Transverse colon (tissue), 4 donors: Measurements from ENCODE around the gene TCTA. TPM values are rescaled to one million over a fixed set of nuclear protein-coding genes. Genes with fewer than 3 reads are reported as not detected.

Source experiments
- DNase-seq: peaks from one replicate; pipeline ENCODE4 v3.0.0-alpha.2; 2019
- H3K27ac ChIP-seq, 4 donors: fragments of 200-600 bp; sonication (generic); 2 replicates each; pipeline ENCODE4 v1.5.1; 2016 to 2018; ENCODE audit warnings: inconsistent platforms in 4 of 4
- H3K27me3 ChIP-seq: fragments of 200-600 bp; sonication (generic); 2 replicates; pipeline ENCODE4 v1.5.1; 2017; ENCODE audit warnings: inconsistent platforms
- H3K36me3 ChIP-seq, 4 donors: fragments of 200-600 bp; sonication (generic); 2 replicates each; pipeline ENCODE4 v1.5.1; 2017 to 2019; ENCODE audit warnings: inconsistent platforms in 4 of 4
- H3K4me1 ChIP-seq, 4 donors: fragments of 200-600 bp; sonication (generic); 2 replicates each; pipeline ENCODE4 v1.5.1; 2017 to 2020; ENCODE audit warnings: inconsistent platforms in 4 of 4
- H3K4me3 ChIP-seq, 4 donors: fragments of 200-600 bp; sonication (generic); 1 replicate in 1 of 4; 2 replicates in 3 of 4; pipeline versions ENCODE4 v1.5.1 to v1.6.1; 2017 to 2019; ENCODE audit warnings: inconsistent platforms in 4 of 4
- H3K9me3 ChIP-seq, 2 donors: fragments of 200-600 bp; sonication (generic); 2 replicates each; pipeline ENCODE4 v1.5.1; 2017 to 2019; ENCODE audit warnings: inconsistent platforms in 2 of 2
- EP300 ChIP-seq: sonication (generic); formaldehyde crosslinking; IDR thresholded peaks from one replicate; pipeline ENCODE4 v1.6.1; 2017; ENCODE audit warnings: antibody characterized with exemption, low read depth
- POLR2A ChIP-seq: fragments of 450-650 bp; IDR thresholded peaks from one replicate; pipeline ENCODE4 v1.6.1; 2016; ENCODE audit warnings: antibody characterized with exemption, mild to moderate bottlenecking, moderate library complexity
- POLR2AphosphoS5 ChIP-seq, 3 donors: sonication (generic); formaldehyde crosslinking; IDR thresholded peaks; one replicate each; pipeline ENCODE4 v1.6.1; 2016; ENCODE audit warnings: antibody characterized with exemption in 3 of 3
- WGBS, 2 donors: methylation state at CpG; one replicate each; pipeline ENCODE4 v1.1.5; 2018; ENCODE audit warnings: low coverage in 1 of 2; 5-methylcytosine and 5-hydroxymethylcytosine counted together
- in situ Hi-C, 4 donors: fragments of 200-750 bp; cut with MboI; loops; one replicate each; pipeline versions ENCODE4 v1.15.0 to v1.15.1; 2017; ENCODE audit warnings: low sequenced_read_pairs in 3 of 4, low pct_ligation_motif_present in 1 of 4, low pct_unique_long_range_greater_than_20kb in 1 of 4
- intact Hi-C: fragments of 100-400 bp; cut with DNase I; formaldehyde crosslinking; loops from one replicate; pipeline ENCODE4 v1.15.1; 2023; ENCODE audit warnings: low total_unique reads
- total RNA-seq, 4 donors: library from RNA; depleted of rRNA; stranded (reverse); fragments of >200 nt; gene quantifications; one replicate each; pipeline ENCODE4 v1.1.0, GENCODE V29; 2016
- TF ChIP-seq, protein P1 (sequence below), 5 experiments: fragments of 200-600 bp in 3 of 5; fragments of 450-650 bp in 2 of 5; sonication (generic) in 3 of 5; IDR thresholded peaks; 1 replicate in 2 of 5; 2 replicates in 3 of 5; pipeline ENCODE4 v1.5.1; 2016 to 2017; ENCODE audit warnings: antibody characterized with exemption in 5 of 5, inconsistent platforms in 3 of 5, mild to moderate bottlenecking in 2 of 5, moderate library complexity in 1 of 5

TCTA gene
- total RNA-seq, 4 donors from 2014 or later, result 7.8 to 59.8 (median 38.6) TPM

GRCh38 chr3:49406571-49407565 lies 5.4 kb upstream of the TCTA start:
- intact Hi-C loops, result no loop called here
- 49 to 58% methylated on average over 9 to 17 of the region's 17 CpGs for WGBS, 2 donors
- peak overlapping the region; percentile 48 to 66 (median 62) for H3K27ac ChIP-seq

DNA sequence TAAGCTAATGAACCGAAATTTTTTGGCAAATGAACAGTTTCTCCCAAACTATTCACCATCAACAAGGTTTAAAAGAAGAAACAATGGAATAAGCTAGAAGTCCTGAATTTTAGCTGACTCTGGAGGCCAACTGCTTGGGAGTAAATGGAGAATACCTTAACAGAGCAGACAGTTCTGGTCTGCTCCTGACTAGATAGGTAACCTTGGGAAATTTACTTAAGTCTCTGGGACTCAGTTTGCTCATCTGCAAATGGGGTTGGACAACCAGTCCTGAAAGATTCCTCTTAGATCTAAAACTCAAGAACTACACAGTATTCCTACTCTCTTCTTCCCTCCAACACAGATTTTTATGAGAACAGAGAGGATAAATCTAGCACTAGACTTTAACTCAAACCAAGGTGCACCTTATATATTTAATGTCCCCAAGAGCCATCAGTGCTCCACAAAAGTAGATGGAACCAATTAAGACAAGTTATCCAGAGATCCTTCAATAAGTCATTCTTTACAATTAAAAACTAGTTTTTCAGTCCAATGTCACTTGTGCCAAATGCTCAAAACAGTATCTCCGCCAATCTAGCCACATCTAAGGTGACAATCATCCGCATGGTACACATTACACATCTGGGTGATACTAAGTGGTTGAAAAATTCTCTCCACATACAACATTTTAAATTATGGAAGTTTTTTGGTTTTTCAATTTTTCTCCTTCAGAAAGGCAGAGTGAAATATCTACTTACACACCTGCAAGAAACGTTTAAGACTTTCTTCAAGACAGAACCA lies 2.0 kb upstream of the TCTA start:
- no peaks in the 10 kb centered on the region for H3K36me3 ChIP-seq
- H3K9me3 ChIP-seq, result no peaks in the 10 kb centered on the region
- intact Hi-C loops (loop anchor here (2.0 kb wide), 1 partner anchor 69 kb away; the partner anchor contains the start of gene USP4), in situ Hi-C loops (no loop called here)
- 22 to 26% methylated on average over 4 of the region's 4 CpGs for WGBS, 2 donors
- peak overlapping the region; percentile 75 to 92 (median 83) for H3K4me3 ChIP-seq
- TF ChIP-seq POLR2AphosphoS5 (IDR thresholded peaks at IDR 0.05), result no peak
- TF ChIP-seq, protein P1, sequence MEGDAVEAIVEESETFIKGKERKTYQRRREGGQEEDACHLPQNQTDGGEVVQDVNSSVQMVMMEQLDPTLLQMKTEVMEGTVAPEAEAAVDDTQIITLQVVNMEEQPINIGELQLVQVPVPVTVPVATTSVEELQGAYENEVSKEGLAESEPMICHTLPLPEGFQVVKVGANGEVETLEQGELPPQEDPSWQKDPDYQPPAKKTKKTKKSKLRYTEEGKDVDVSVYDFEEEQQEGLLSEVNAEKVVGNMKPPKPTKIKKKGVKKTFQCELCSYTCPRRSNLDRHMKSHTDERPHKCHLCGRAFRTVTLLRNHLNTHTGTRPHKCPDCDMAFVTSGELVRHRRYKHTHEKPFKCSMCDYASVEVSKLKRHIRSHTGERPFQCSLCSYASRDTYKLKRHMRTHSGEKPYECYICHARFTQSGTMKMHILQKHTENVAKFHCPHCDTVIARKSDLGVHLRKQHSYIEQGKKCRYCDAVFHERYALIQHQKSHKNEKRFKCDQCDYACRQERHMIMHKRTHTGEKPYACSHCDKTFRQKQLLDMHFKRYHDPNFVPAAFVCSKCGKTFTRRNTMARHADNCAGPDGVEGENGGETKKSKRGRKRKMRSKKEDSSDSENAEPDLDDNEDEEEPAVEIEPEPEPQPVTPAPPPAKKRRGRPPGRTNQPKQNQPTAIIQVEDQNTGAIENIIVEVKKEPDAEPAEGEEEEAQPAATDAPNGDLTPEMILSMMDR (IDR thresholded peaks at IDR 0.05), result no peak
- no peaks in the 10 kb centered on the region for H3K27me3 ChIP-seq
- H3K4me1 ChIP-seq, result peaks cover 33 to 78% (median 52%) of the 10 kb centered on the region in 4 donors
- no peak for DNase-seq
- H3K27ac ChIP-seq, result peak overlapping the region; percentile 98 to 99 (median 98)

More at GRCh38 chr3:49406571-49407565, 5.4 kb upstream of the TCTA start:
- TF ChIP-seq EP300 (no peak), POLR2AphosphoS5 (IDR thresholded peaks at IDR 0.05) (no peak), POLR2A (no peak)
- TF ChIP-seq, protein P1 (IDR thresholded peaks at IDR 0.05), result no peak
- no peak for DNase-seq
- Histone ChIP-seq H3K36me3 (peaks cover 0 to 6% (median 0%) of the 10 kb centered on the region in 4 donors), H3K9me3 (no peaks in the 10 kb centered on the region), H3K4me3 (no peak overlapping the region), H3K27me3 (no peaks in the 10 kb centered on the region), H3K4me1 (peaks cover 29 to 84% (median 45%) of the 10 kb centered on the region in 4 donors)
- in situ Hi-C loops, result no loop called here

GRCh38 chr3:49410846-49411534 lies 1.2 kb upstream of the TCTA start:
- in situ Hi-C loops, result no loop called here
- peak overlapping the region; percentile 75 to 92 (median 83) for H3K4me3 ChIP-seq
- 0% methylated on average over 15 to 33 of the region's 33 CpGs for WGBS, 2 donors
- H3K9me3 ChIP-seq, result no peaks in the 10 kb centered on the region
- peaks cover 33 to 77% (median 46%) of the 10 kb centered on the region in 4 donors for H3K4me1 ChIP-seq
- intact Hi-C loops, result loop anchor here (2.0 kb wide), 1 partner anchor 70 kb away; the partner anchor contains the start of gene USP4
- TF ChIP-seq POLR2A (no peak), POLR2AphosphoS5 (IDR thresholded peaks at IDR 0.05) (no peak)
- TF ChIP-seq, protein P1 (IDR thresholded peaks at IDR 0.05), result no peak
- no peak for DNase-seq
- H3K36me3 ChIP-seq, result no peaks in the 10 kb centered on the region
- H3K27ac ChIP-seq, result peak overlapping the region; percentile 98 to 99 (median 98)
- no peaks in the 10 kb centered on the region for H3K27me3 ChIP-seq
